Stimulated activated CD8-positive, alpha-beta memory T cell treated with anti-CD3 and anti-CD28 coated beads, Interleukin-4, amount 100 ng/mL, for 1 hour (primary cell): ENCODE measurements around the gene TMOD2.
"Not testable (repeated sequence)": the region's sequence is repeated elsewhere in the genome, so short reads cannot be mapped to it uniquely, and the experiment has no call there.

Experiments
- DNase-seq, 2 donors: peaks; one replicate each; pipeline ENCODE4 v3.0.0-alpha.2; 2020; ENCODE audit warnings: low read depth in 2 of 2, low spot score in 1 of 2

TMOD2 gene

DNA sequence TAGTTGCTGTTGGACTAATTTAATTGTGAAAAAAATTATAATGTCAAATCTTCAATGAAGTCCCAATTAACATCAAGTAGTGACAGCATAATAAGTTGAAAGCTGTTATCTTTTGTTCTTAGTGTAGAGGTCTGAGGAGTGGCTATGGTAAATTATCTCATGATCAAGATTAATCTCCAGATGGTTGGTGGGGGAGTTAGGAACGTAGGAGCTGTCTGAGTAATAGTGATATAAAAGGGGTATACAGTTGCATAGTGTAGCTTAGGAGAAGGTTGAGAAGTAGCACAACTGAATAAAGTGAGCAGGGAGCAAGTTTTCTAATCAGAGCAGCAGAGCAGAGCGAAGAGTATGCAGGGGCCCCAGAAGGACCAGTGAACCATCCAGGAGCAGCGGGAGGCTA lies 19.5 kb downstream of the TMOD2 start:
- no peak for DNase-seq

DNA sequence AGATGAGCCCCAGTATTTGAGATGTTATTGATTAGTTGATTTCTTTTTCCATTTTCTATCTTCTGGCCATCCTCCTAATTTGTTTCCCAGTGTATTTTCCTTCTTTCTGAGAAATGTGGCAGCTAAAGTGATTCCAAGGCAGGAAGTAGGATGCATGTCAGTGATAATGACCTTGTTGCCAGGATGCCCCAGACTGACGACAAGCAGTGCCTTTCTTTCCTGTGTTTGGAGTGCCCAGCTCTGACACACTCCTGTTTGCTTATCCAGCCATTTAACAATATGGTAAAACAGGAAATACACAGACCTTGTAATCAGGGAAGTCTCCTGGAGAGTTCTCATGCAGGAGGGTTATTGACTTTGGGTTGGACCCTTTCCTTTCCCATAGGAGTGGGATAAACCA lies 20.4 kb downstream of the TMOD2 start:
- no peak for DNase-seq

DNA sequence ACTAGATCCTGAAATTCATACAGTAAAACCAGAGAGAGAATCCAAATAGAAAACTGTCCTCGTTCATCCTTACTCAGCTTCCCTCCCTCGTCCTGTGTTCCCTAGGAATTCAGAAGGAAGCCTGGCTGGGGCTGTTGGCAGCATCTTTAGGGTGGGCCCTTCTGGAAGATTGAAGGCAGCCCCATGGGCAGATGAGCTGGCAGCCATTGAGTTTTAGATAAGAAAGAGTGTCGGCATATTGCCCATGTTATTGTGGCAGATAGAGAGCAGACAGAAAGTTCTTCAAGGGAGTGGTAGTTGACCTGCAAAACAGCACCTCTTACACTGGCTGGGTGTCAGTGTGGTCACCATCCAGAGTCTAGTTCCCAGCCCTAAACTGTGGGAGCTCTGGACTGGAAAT lies 23.5 kb downstream of the TMOD2 start:
- no peak for DNase-seq

DNA sequence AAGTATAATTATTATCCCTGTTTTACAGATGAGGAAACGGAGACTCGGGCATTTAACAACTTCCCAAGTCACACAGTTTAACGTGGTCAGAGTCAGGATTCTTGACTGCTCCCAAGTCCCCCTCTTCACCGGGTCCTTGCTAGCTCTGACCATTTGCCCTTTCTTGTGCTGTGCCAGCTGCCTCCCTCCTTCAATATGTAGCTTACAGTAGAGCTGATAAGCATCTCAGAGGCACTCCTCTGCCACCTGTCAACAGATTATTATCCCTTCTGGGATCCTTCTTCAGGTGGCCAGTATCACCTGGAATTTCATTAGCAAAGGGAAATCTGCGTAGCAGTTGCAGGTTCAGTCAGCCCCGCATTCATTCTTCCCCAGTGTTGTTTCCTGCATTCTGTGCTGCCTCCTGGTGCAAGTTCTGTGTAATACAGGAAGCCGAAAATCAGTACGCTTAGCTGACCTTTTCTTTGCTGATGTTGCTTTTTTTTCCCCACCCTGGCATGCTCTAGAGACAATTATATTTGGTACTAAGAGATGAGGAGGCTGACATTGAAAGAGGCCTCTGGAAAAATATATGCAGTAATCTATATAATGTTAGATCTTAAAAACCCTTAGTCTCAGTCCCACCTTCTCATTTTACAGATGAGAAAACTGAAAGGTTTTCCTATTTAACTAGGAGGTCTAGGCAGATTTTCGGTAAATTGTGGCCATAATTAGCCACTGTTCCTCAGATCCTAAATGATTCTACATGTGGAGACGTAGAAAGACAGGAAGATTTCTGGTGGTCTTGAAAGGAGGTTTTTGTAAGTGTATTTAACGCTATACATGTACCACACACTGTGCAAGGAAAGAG lies 24.8 kb downstream of the TMOD2 start:
- DNase-seq, result peak in 1 of 2 donors; percentile 21

DNA sequence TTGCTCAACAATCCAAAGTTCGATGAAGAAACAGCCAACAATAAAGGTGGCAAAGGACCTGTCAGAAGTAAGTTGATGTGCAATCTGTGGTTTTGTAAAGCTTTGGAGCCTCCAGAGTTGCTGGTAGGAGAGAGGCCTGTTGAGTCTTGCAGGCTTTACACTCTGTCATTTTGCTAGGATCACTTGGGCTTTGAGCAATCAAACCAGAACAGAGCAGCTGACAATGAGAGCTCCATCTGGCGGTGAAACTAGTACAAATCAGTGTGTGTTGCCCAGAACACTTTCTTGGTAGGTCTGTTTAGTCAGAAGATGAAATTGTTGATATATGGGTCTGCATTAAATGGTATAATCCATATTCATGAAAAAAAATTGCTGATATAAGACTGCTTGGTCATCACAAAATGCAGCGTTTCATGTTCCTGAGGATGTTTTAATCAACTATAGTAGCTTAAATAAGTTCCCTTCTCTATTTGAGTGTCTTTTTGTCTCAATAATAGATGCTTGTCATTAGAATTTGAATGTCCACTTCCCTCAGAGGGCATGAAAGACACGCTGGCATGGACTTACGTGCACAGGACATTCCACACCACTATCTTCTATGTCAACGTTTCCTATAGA lies 25.7 kb downstream of the TMOD2 start:
- DNase-seq, result peak; percentile 23 to 37

DNA sequence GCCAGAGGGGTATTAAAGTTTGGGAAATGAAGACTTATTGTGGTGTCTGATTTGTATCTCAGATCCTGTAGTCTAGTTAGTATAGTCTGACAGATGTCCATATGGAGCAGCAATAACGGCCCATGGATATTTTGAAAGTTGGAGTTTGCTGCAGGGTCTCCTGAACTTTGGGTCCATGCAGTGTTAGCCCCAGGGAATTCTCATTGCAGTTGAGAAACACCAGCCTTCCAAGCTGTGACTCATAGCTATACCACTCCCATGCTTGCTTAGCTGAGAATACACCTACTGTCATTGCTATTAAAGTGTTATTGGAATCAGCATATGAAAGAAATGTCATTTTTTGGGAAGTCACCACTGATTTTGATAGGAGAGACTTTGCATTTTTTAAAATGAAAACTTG lies 29.2 kb downstream of the TMOD2 start:
- no peak for DNase-seq

DNA sequence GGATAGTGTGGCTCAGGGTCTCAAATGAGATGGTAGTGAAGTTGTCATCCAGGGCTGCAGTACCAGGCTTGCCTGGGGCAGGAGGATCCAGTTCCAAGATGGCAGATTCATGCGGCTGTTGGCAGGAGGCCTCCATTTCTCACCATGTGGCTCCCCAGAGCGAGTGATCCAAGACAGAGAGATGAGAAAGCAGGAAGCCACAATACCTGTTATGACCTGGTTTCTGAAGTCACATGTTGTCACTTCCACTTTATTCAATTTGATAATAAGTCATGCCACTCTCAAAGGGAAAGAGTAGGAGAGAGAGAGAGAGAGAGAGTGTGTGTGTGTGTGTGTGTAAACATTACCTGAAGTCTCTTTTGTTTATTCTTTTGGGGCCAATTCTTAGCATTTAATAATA lies 30.1 kb downstream of the TMOD2 start:
- DNase-seq, result no peak

DNA sequence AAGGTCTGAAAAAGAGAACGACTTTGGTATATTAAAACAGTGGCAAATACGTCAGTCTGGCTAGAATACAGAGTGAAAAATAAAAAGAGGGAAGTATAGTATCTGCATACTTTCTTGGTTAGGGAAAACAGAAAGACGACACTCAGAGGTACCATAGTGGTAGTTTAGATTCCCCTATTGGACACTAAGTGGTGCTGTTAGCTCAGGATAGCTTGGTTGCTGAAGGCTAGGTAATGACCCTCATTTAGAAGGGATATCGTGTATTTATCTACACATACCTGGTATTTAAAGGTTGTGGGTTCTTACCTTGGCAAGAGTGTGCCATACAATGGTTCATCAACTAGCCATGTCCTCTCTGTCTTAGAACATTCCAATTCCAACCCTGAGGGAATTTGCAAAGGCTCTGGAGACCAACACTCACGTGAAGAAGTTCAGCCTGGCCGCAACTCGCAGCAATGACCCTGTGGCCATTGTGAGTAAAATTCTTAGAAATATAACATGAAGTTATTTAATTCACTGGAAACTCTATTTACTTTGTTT lies 31.0 kb downstream of the TMOD2 start:
- no peak for DNase-seq

DNA sequence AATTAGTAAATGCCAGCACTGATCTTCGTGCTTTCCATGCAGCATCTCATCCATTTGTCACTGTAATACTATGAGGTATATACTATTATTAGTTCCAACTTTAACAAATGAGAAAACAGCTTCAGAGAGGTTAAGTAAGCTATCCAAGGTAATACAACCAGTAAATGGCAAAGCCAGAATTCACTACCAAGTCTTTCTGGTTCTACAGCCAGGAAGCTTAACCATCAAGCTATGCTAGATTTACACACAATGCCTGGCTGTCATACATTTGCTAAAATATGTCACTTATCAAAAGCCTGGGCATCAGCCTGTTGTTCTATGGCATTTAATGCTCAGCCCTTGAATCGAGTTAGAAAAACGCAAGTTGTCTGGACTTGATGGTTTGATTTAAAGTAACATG lies 32.6 kb downstream of the TMOD2 start:
- no peak for DNase-seq

DNA sequence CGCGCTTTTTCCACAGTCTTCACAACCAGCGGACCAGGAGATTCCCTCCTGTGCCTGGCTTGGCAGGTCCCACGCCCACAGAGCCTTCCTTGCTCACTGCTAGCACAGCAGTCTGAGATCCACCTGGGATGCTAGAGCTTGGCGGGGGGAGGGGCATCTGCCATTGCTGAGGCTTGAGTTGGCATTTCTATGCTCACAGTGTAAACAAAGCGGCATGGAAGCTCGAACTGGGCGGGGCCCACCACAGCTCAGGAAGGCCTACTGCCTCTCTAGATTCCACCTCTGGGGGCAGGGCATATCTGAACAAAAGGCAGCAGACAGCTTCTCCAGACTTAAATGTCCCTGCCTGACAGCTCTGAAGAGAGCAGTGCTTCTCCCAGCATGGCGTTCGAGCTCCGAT lies 35.7 kb downstream of the TMOD2 start:
- not testable (repeated sequence) for DNase-seq

DNA sequence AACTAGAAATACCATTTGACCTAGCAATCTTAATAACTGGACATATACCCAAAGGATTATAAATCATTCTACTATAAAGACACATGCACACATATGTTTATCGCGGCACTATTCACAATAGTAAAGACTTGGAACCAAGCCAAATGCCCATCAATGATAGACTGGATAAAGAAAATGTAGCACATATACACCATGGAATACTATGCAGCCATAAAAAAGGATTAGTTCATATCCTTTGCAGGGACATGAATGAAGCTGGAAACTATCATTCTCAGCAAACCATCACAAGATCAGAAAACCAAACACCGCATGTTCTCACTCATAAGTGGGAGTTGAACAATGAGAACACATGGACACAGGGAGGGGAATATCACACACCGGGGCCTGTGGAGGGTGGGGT lies 41.1 kb downstream of the TMOD2 start:
- DNase-seq, result not testable (repeated sequence)

DNA sequence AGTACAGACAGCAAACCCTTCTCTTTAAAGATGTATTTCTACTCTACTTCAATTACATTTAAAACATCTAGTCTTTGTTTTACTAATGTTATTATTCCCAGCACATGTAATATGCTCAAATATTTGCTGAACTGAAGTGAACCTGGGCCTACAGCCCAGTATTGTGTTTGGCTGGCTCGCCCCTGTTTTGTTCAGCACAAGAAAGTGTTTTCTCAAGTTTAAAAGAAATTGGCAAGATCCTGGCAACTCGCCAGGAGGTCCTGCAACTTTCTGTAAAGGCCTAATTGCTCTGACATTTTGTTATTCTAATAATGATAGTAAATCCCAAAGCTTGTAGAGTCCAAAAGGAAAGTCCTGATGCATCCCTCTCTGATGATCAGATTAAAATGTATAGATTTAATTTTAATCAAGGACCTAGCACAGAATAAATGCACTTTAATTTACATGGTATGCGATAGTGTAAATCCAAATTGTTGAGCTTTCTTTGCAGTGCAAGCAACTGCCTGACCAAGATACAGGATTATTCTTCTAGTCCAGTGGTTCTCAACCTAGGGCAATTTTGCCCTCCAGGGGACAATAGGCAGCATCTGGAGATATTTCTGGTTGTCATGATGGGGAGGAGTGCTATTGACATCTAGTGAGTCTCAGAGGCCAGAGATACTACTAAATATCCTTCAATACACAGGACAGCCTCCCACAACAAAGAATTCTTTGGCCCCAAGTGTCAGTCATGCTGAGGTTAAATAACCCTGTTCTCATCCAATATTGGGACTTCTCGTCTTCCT lies 42.3 kb downstream of the TMOD2 start:
- DNase-seq, result no peak

DNA sequence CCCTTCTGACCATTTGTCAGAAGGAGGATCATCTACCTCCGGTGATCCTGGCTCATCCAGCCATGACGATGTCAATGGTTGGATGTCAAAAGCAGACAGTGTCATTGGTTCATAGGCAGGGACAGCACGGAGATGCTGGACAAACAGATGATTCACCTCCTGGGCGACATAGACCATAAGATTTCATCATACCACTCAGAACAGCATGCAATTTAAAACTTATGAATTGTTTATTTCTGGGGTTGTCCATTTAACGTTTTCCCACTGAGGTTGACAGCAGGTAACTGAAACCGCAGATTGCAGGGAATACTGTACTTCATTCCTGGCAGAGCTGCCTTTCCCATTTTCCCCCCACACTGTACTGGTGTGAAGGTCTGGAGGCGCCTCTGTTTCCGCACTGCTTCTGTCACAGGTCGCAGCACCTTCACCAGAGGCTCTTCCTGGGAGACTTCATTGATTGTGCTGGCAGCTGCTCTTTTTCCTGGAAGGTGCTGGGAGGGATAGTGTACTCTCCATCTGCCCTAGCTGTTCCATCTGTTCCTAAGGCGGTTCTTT lies 45.5 kb downstream of the TMOD2 start:
- no peak for DNase-seq

DNA sequence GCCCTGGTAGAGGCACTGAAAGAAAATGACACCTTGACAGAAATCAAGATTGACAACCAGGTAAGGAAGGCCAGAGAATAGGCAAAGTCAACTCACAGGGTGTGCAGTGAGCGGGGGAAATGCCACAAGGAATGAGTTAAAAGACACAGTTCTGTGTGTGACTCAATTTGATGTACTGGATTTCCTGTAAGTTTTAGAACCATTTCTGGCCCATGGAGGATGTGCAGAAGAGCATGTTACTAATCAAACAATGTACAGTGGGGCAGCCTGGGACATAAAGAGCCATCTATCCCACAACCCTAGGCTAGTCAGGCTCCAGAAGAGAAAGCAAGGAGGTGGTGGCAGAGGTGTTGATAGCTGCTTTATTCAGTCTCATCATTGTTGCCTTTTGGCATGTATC lies 46.9 kb downstream of the TMOD2 start:
- no peak for DNase-seq

DNA sequence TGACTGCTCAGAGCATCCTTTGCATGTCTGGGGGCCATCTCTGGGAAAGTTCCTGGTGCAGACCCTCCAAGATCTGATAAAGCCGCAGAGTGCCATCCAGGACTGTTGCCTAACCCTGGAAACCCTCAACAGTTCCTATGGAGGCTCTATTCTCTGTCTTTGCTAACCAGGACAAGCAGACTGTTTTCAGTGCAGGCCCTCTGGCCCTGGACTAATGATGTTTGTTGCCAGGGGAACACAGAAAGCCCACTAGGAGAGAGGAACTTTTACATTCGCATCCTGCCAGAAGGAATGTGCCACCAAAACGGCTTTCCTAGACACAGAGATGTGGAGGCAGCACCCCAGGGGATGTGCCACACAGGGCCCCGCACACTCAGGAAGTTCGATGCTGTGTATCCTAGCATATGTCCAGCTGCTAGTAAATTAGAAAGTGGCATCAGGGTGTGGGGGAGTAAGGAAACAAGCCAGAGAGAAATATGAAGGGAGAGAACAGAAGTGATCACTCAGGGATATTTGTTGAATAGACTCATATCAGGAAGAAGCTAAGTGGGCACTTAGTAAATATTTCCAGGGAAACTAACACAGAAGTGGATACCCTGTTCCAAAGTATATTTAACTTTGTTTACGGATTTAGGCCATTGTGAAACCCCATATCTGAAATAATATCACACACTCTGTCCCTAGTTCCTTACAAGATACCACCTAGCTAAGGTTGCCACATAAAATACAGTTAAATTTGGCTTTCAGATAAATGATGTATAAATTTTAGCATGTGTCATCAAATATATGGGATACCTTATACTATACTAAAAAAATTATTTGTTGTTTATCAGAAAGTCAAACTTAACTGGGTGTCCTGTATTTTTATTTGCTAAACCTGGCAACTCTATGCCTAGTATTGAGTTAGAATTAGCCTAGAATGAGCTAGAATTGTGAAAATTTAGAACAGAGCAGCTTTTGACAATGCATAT lies 48.2 kb downstream of the TMOD2 start:
- DNase-seq, result no peak

DNA sequence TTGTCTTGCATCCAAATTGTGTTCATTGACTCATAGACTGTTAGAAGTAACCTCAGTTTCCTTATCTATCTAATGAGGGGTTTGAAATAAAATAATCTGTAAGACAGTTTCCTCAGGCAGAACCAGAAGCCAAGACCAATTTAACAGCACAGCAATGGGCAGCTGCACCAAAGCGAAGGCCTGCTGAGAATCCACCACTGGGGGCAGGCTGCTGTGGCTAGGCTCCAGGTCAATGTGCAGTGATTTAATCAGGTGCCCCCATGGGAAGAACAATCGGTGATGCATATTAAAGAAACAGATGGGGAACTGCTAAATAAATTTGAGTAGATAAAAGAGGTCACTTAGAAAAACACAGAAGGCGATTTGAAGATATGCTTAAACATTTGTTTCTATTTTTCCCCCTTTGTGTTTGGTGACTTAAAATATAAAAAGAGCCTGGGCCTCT lies 50.0 kb downstream of the TMOD2 start:
- DNase-seq, result no peak

DNA sequence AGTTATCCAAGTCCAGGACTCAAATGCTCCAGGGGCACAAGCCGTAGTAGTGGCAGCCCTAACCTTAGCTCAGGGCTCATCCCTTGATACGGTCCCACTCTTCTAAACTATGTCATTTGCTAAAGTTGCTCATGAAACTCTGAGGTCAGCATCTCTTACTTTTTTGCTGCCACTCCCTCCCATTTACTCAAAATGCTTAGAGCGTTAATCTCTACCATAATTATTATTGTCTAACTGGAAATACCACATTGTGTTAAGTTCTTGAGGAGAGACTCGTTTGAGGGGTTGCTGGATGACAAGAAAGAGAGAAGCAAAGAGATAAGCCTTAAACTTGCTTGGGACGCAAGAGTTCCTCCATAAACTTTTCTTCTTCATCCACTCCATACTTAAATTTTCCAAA lies 51.2 kb downstream of the TMOD2 start:
- no peak for DNase-seq

DNA sequence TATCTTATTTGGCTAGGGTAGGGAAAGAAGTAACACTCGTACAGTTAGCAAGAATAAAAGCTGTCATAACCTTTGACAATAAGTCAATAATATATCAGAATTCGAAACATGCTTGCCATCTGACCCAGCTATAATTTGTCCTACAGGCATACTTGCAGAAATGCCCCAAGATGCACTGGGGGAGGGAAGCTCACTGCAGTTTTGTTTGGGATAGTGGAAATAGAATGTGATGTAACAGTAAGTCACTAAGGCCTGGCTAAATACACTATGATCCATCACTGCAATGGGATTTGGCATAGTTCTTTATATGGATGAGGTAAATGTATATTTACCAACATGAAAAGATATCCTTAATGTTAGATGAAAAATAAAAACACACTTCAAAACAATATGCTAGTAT lies 52.6 kb downstream of the TMOD2 start:
- no peak for DNase-seq

DNA sequence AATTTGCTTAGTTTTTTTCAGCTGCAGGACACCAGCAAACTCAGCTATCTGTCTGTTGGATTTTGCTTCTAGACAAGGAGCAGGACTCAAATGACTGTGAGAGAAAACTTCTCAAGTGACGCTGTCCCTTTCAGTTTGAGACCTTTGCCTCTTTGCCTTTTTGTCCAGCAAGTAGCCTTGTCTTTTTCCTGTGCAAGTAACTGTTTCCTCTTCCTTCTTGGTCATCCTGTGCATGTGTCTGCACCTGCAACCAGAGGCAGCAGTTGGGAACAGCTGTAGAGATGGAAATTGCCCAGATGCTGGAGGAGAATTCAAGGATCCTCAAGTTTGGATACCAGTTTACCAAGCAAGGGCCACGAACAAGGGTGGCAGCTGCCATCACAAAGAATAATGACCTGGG lies 54.7 kb downstream of the TMOD2 start:
- no peak for DNase-seq

DNA sequence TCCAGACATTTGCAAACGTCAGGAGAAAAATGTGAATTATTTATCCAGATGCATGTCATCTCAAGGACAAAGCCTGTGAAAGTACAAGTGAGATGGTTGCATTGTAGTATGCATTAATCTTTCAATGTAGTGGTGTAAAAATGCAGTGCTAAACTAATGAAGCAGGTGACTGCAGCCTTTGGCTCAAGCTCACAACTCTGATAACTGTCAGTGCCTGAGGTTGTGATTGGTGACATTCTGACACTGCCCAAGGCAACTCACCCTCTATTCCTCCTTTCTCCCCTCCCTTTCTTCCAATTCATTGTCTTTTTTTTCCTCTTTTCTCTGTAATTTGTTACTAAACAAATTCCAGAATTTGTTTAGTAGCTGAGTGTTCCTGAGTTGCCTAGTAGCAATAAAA lies 58.1 kb downstream of the TMOD2 start:
- no peak for DNase-seq
